ENCODE results near the gene DCDC2.

Gene DCDC2

GRCh38 chr6:24152014-24152413 is 205.8 kb downstream of the DCDC2 start:
- TF ChIP-seq CTCF (IDR thresholded peaks at IDR 0.05; ENCODE audit: borderline replicate concordance, extremely low read depth, low read length, poor library complexity, severe bottlenecking) (no peak), EZH2 (IDR thresholded peaks at IDR 0.05; ENCODE audit: borderline replicate concordance, low read depth, low read length, severe bottlenecking) (no peak)
- peaks cover 3% of the 10 kb centered on the region for H3K27me3 ChIP-seq (ENCODE audit: insufficient read depth, low read length, poor library complexity)
- no peak overlapping the region for H2AFZ ChIP-seq (ENCODE audit: low read depth, low read length)
- no peak overlapping the region for H3K4me3 ChIP-seq (ENCODE audit: low read depth in 1 of 2, low read length in 2 of 2)
- no peak overlapping the region for H3K4me2 ChIP-seq (ENCODE audit: insufficient read depth, low read length)
- no peaks in the 10 kb centered on the region for H3K79me2 ChIP-seq (ENCODE audit: insufficient read depth, low read length)
- DNase-seq: no peak
- no peaks in the 10 kb centered on the region for H4K20me1 ChIP-seq (ENCODE audit: insufficient read depth, low read length)
- ATAC-seq (ENCODE audit: insufficient read depth, low read depth): no peak
- H3K4me1 ChIP-seq (ENCODE audit: insufficient read depth, low read length): no peaks in the 10 kb centered on the region
- no peaks in the 10 kb centered on the region for H3K9me3 ChIP-seq (ENCODE audit: insufficient read depth, low read length, severe bottlenecking)
- H3K36me3 ChIP-seq (ENCODE audit: insufficient read depth, low read length): no peaks in the 10 kb centered on the region
- H3K9ac ChIP-seq (ENCODE audit: low read depth, low read length): no peak overlapping the region
- no peak overlapping the region for H3K27ac ChIP-seq (ENCODE audit: low read length)

GRCh38 chr6:24149836-24150235 is 208.0 kb downstream of the DCDC2 start:
- Histone ChIP-seq H3K9ac (ENCODE audit: low read depth, low read length) (no peak overlapping the region), H3K4me3 (ENCODE audit: low read depth in 1 of 2, low read length in 2 of 2) (no peak overlapping the region), H3K4me1 (ENCODE audit: insufficient read depth, low read length) (no peaks in the 10 kb centered on the region), H2AFZ (ENCODE audit: low read depth, low read length) (no peak overlapping the region), H3K9me3 (ENCODE audit: insufficient read depth, low read length, severe bottlenecking) (no peaks in the 10 kb centered on the region), H3K36me3 (ENCODE audit: insufficient read depth, low read length) (no peaks in the 10 kb centered on the region), H3K27ac (ENCODE audit: low read length) (no peak overlapping the region), H3K27me3 (ENCODE audit: insufficient read depth, low read length, poor library complexity) (peaks cover 3% of the 10 kb centered on the region), H4K20me1 (ENCODE audit: insufficient read depth, low read length) (no peaks in the 10 kb centered on the region), H3K79me2 (ENCODE audit: insufficient read depth, low read length) (no peaks in the 10 kb centered on the region), H3K4me2 (ENCODE audit: insufficient read depth, low read length) (no peak overlapping the region)
- no peak for TF ChIP-seq CTCF (IDR thresholded peaks at IDR 0.05; ENCODE audit: borderline replicate concordance, extremely low read depth, low read length, poor library complexity, severe bottlenecking)
- no peak for TF ChIP-seq EZH2 (IDR thresholded peaks at IDR 0.05; ENCODE audit: borderline replicate concordance, low read depth, low read length, severe bottlenecking)
- DNase-seq (no peak), ATAC-seq (ENCODE audit: insufficient read depth, low read depth) (no peak)

GRCh38 chr6:24149296-24149695 is 208.6 kb downstream of the DCDC2 start:
- ATAC-seq (ENCODE audit: insufficient read depth, low read depth): no peak
- H4K20me1 ChIP-seq (ENCODE audit: insufficient read depth, low read length): no peaks in the 10 kb centered on the region
- DNase-seq: no peak
- no peaks in the 10 kb centered on the region for H3K4me1 ChIP-seq (ENCODE audit: insufficient read depth, low read length)
- TF ChIP-seq CTCF (IDR thresholded peaks at IDR 0.05; ENCODE audit: borderline replicate concordance, extremely low read depth, low read length, poor library complexity, severe bottlenecking) (no peak), EZH2 (IDR thresholded peaks at IDR 0.05; ENCODE audit: borderline replicate concordance, low read depth, low read length, severe bottlenecking) (no peak)
- no peak overlapping the region for H3K4me2 ChIP-seq (ENCODE audit: insufficient read depth, low read length)
- H3K27me3 ChIP-seq (ENCODE audit: insufficient read depth, low read length, poor library complexity): peaks cover 3% of the 10 kb centered on the region
- no peaks in the 10 kb centered on the region for H3K79me2 ChIP-seq (ENCODE audit: insufficient read depth, low read length)
- no peak overlapping the region for H3K27ac ChIP-seq (ENCODE audit: low read length)
- no peak overlapping the region for H3K9ac ChIP-seq (ENCODE audit: low read depth, low read length)
- no peak overlapping the region for H2AFZ ChIP-seq (ENCODE audit: low read depth, low read length)
- no peaks in the 10 kb centered on the region for H3K9me3 ChIP-seq (ENCODE audit: insufficient read depth, low read length, severe bottlenecking)
- H3K36me3 ChIP-seq (ENCODE audit: insufficient read depth, low read length): no peaks in the 10 kb centered on the region
- no peak overlapping the region for H3K4me3 ChIP-seq (ENCODE audit: low read depth in 1 of 2, low read length in 2 of 2)

GRCh38 chr6:24148684-24149083 is 209.2 kb downstream of the DCDC2 start:
- no peak overlapping the region for H3K4me2 ChIP-seq (ENCODE audit: insufficient read depth, low read length)
- H3K9me3 ChIP-seq (ENCODE audit: insufficient read depth, low read length, severe bottlenecking): no peaks in the 10 kb centered on the region
- DNase-seq (no peak), ATAC-seq (ENCODE audit: insufficient read depth, low read depth) (no peak)
- no peaks in the 10 kb centered on the region for H3K79me2 ChIP-seq (ENCODE audit: insufficient read depth, low read length)
- H3K9ac ChIP-seq (ENCODE audit: low read depth, low read length): no peak overlapping the region
- H3K36me3 ChIP-seq (ENCODE audit: insufficient read depth, low read length): no peaks in the 10 kb centered on the region
- H3K4me1 ChIP-seq (ENCODE audit: insufficient read depth, low read length): no peaks in the 10 kb centered on the region
- no peak overlapping the region for H3K27ac ChIP-seq (ENCODE audit: low read length)
- no peak overlapping the region for H2AFZ ChIP-seq (ENCODE audit: low read depth, low read length)
- TF ChIP-seq EZH2 (IDR thresholded peaks at IDR 0.05; ENCODE audit: borderline replicate concordance, low read depth, low read length, severe bottlenecking) (no peak), CTCF (IDR thresholded peaks at IDR 0.05; ENCODE audit: borderline replicate concordance, extremely low read depth, low read length, poor library complexity, severe bottlenecking) (no peak)
- peaks cover 3% of the 10 kb centered on the region for H3K27me3 ChIP-seq (ENCODE audit: insufficient read depth, low read length, poor library complexity)
- no peaks in the 10 kb centered on the region for H4K20me1 ChIP-seq (ENCODE audit: insufficient read depth, low read length)
- no peak overlapping the region for H3K4me3 ChIP-seq (ENCODE audit: low read depth in 1 of 2, low read length in 2 of 2)
